Pulmonary artery endothelial cell (primary cell): ENCODE data around the gene SERPINB1. TPM values are rescaled to one million over a fixed set of nuclear protein-coding genes. Genes with fewer than 3 reads are reported as not detected.
"Not testable (repeated sequence)": the region's sequence is repeated elsewhere in the genome, so short reads cannot be mapped to it uniquely, and the experiment has no call there.

Source experiments
- DNase-seq: peaks from one replicate; pipeline ENCODE4 v3.0.0-alpha.2; 2011; ENCODE audit warnings: low read depth, low spot score
- total RNA-seq: library from RNA; depleted of rRNA; stranded (reverse); fragments of >200 nt; gene quantifications from 2 replicates; pipeline ENCODE4 v1.2.3, GENCODE V29; 2014

SERPINB1 gene
- total RNA-seq, 1 donor from 2014 or later: 50.8 TPM

- no peak for DNase-seq
These were observed 24.6 kb upstream of the SERPINB1 start for GRCh38 chr6:2866171-2866846.

DNA sequence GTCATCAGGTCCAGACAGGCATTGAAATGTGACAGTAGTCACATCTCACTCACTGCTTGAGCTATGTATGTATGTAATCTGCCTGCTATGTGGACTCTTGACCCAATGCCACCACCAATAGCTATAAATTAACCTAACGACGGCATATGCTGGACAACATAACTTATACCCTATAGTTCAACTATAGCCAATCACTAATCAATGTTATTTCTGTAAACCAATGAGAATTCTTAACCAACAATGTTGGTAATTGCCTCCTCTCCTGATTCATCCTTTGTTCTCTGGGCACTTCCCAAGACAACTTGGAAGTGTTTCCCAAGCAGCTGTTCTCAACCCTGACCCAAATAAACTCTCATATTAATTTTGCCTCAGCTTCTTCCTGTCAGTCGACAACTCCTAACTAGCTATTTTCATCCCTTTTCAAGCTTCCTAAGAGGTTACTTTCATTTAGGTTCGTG lies 24.1 kb upstream of the SERPINB1 start:
- DNase-seq: no peak

DNA sequence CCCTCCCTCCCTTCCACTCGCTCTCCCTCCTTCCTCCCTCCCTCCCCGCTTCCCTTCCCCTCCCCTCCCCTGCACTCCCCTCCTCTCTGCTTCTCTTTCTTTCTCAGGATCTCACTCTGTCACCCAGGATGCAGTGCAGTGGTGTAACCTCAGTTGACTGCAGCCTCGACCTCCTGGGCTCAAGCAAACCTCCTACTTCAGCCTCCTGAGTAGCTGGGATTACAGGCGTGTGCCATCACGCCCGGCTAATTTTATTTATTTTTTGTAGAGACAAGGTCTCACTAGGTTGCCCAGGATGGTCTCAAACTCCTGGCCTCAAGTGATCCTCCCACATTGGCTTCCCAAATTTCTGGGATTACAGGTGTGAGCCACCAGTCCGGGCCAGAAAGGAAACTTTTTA lies 23.6 kb upstream of the SERPINB1 start:
- DNase-seq: no peak

DNA sequence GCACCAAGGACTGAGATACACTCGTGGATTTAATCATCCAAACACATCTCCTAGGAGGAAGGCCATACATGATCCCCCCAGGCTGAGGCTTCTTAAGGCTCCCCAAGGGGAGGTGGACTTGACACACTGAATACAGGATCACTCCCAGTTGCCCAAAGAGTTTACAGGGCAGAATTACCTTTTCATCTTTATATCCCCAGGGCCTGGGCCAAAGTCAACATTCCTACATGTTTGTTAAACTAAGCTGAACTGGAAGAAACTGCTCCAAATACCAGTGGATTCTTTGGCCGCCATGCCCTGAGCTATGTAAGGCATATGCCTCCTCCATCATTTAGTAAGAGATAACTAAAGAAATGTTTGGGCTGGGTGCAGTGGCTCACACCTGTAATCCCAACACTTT lies 22.2 kb upstream of the SERPINB1 start:
- no peak for DNase-seq

DNA sequence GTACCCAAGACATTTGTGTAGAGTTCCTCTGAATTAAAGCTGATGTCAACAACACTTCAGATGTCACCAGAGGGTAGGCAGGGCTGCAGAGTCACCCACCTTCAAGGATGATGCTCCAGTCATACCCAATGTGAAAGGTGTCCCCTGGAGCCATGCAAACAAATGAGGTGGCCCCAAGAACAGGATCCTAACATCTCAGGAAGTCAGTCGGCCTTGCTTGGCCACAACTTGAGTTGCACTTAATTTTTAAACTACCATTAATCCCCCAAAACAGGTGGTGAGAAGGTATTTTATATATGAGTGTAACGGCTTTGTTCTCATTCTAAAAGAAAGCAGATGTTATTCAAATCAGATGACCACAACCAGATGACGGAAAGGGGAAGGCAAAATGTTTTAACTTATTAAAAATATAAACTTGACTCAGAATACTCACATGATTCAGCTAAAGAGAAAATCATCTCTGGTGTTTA lies 21.1 kb upstream of the SERPINB1 start:
- DNase-seq: no peak

- no peak for DNase-seq
These were observed 20.1 kb upstream of the SERPINB1 start for GRCh38 chr6:2861822-2862164.

GRCh38 chr6:2861060-2861821 lies 19.6 kb upstream of the SERPINB1 start:
- DNase-seq: no peak

DNA sequence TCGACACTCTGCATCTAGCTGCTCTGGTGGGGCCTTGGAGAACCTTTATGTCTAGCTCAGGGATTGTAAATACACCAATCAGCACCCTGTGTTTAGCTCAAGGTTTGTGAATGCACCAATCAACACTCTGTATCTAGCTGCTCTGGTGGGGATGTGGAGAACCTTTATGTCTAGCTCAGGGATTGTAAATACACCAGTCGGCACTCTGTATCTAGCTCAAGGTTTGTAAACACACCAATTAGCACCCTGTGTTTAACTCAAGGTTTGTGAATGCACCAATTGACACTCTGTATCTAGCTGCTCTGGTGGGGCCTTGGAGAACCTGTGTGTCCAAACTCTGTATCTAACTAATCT lies 19.0 kb upstream of the SERPINB1 start:
- not testable (repeated sequence) for DNase-seq

DNA sequence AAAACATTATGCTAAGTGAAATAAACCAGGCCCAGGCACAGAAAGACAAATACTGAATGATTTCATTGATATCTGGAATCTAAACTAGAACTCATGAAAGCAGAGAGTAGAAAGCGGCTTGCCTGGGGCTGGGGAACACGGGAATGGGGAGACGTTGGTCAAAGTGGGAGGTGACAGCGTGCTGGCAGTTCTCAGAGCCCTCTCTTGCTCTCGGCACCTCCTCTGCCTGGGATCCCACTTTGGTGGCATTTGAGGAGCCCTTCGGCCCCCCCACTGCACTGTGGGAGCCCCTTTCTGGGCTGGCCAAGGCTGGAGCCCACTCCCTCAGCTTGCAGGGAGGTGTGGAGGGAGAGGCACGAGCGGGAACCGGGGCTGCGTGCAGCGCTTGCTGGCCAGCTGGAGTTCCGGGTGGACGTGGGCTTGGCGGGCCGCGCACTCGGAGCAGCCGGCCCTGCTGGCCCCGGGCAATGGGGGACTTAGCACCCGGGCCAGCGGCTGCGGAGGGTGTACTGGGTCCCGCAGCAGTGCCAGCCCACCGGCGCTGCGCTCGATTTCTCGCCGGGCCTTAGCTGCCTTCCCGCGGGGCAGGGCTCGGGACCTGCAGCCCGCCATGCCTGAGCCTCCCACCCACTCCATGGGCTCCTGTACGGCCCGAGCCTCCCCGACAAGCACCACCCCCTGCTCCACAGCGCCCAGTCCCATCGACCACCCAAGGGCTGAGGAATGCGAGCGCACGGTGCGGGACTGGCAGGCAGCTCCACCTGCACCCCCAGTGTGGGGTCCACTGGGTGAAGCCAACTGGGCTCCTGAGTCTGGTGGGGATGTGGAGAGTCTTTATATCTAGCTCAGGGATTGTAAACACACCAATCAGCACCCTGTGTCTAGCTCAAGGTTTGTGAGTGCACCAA lies 18.4 kb upstream of the SERPINB1 start:
- DNase-seq: not testable (repeated sequence)

DNA sequence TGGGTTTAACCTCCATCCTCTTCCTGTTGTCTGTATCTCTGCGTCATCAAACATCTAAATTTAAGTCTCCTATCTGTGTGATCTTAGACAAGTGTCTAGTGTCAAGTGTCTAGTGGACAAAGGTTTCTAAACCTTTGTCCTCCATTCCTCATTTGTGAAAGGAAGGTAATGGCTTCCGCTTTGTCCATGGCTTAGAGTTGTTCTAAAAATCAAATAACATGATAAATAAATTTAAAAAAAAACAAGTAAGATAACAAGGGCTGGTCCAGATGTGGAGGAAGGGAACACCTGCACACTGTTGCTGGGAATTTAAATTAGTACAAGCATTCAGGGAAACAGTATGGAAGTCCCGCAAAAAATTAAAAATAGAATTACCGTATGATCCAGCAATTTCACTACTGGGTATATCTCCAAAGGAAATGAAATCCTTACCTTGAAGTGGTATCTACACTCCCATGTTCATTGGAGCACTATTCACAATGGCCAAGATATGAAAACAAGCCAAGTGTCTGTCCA lies 17.6 kb upstream of the SERPINB1 start:
- DNase-seq: no peak

- DNase-seq: peak; percentile 88
These were observed 16.1 kb upstream of the SERPINB1 start for GRCh38 chr6:2857580-2858337.

DNA sequence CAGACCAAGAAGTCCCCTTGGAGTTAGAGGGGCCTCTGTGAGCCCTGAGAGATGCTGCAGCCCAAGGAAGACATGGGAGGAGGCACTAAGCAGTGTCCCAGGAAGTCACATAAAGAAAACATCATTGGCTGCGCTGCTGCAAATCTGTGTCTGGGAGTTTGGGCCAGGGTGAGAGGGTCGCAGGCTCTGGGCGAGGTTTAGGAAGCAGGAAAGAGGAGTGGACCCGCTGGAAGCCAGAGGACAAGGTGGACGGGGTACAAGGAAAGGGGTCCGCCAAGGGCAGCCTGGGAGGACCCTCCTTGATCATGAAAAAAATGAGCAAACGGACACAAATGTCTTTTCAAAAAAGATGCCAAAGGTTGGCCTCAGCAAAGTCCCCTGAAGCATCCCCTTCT lies 15.5 kb upstream of the SERPINB1 start:
- no peak for DNase-seq

- DNase-seq: peak; percentile 75
These were observed 13.4 kb upstream of the SERPINB1 start for GRCh38 chr6:2855061-2855519.

- peak; percentile 82 for DNase-seq
These were observed 12.8 kb upstream of the SERPINB1 start for GRCh38 chr6:2854396-2854982.

DNA sequence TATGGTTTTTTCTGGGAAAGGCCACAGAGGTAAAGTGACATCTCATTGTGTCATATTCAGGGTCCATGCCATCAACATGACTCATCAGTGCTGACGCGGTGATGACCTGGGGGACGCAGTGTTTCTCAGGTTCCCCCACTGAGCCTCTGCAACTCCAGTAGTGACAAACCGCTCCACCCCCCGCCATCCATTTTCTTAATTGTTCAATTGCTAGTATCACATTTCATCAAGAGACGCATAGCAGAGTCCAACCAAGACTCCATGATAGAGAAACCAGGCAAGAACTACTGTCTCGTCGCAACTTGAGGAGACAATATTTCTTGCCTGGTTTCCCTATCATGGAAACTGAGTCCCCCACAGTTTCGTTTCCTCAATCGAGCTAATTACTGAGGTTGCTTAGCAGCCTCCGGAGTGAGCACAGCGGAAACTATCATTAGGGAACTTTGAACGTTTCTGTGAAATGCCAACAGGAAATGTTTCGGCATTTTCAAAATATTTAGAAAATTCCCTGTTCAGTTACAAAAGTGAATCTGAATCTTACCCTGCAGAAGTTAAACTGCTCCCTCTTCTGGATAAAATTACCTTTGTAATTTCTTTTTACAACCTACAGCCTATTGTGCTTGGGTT lies 12.2 kb upstream of the SERPINB1 start:
- DNase-seq: peak; percentile 57

- DNase-seq: not testable (repeated sequence)
These were observed 11.7 kb upstream of the SERPINB1 start for GRCh38 chr6:2853378-2853768.

GRCh38 chr6:2852921-2853322 lies 11.3 kb upstream of the SERPINB1 start:
- DNase-seq: no peak

DNA sequence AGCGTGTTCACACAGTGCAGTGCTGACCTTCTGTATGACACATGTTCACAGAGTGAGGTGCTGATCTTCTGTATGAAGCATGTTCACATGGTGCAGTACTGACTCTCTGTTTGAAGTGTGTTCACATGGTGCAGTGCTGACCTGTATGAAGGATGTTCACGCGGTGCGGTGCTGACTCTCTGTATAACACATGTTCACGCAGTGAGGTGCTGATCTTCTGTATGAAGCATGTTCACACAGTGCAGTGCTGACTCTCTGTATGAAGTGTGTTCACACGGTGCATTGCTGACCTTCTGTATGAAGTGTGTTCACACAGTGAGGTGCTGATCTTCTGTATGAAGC lies 10.8 kb upstream of the SERPINB1 start:
- no peak for DNase-seq

- no peak for DNase-seq
These were observed 10.3 kb upstream of the SERPINB1 start for GRCh38 chr6:2851727-2852513.
